SIG-M5 (cell line): ENCODE results near the gene PRRC2B.
"Not testable (repeated sequence)": the region's sequence is repeated elsewhere in the genome, so short reads cannot be mapped to it uniquely, and the experiment has no call there.

Experiments used
- DNase-seq: peaks from one replicate; lab custom pipeline; 2025; lab: John Stamatoyannopoulos, UW

PRRC2B gene

DNA sequence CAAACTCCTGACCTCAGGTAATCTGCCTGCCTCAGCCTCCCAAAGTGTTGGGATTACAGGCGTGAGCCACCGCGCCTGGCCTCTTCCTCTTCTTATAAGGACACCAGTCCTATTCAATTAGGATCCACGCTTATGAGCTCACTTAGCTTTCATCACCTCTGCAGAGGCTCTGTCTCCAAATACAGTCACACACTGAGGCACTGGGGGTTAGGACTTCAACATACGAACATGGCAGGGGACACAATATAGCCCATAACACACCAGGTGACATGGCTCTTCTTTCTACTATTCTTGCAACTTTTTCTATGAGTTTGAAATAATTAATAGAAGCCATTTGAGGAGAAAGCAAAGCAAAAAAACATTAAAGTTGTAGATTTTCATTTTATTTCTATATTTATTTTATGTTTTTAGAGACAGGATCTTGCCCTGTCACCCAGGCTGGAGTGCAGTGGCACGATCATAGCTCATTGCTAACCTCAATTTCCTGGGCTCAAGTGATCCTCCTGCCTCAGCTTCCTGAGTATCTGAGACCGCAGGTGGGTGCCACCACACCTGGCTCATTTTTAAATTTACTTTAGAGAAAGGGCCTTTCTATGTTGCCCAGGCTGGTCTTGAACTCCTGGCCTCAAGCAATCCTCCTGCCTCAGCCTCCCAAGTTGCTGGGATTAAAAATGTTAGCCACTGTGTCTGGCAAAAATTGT lies 145.5 kb downstream of the PRRC2B start:
- no peak for DNase-seq

DNA sequence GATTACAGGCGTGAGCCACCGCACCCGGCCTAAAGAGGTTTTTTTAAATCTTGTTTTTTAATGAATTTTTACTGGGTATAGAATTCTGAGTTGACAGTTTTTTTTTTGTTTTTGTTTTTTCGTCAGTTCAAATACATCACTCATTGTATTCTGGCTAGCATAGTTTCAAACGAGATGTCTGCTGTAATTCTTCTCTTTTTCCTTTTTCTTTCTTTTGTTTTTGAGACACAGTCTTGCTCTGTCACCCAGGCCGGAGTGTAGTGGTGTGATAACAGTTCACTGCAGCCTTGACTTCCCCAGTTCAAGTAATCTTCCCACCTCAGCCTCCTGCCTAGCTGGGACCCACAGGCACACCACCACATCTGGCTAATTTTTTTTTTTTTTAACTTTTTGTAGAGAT lies 149.3 kb downstream of the PRRC2B start:
- no peak for DNase-seq

DNA sequence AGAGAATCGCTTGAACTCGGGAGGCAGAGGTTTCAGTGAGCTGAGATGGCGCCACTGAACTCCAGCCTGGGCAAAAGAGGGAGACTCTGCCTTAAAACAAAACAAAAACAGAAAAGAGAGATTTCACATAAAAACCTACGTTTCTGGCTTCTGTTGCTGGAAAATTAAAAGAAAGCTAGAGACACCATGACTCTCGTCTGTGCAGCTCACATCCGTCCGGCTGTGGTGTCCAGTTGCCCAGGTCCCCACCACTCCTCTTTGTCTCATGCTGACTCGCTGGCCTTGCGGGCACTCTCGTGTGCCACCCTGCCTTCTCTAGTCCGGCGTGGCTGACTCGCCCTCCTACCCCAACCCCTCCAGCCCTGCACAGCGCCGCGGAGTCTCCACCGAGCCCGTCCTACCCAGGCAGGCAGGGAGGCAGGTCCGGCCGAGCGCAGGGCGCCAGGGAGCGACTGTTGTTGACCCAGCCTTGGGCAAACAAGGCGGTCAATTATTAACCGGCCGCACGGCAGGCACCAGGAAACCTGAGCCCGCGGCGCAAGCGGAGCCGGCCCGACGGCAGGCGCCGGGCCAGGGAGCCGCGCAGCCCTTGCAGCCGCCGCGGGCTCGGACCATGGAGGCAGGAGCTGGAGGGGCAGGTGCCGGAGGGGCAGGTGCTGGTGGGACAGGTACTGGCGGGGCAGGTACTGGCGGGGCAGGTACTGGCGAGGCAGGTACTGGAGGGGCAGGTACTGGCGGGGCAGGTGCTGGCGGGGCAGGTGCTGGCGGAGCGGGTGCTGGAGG lies 151.3 kb downstream of the PRRC2B start, which contains the start of gene PRRT1B:
Gene PRRT1B (plus strand): TSS at position 521 of the 783 bp plus-strand sequence. CDS start 93 bp downstream, at position 614.
- no peak for DNase-seq

- DNase-seq = no peak
Measured at GRCh38 chr9:131545786-131546335, 152.0 kb downstream of the PRRC2B start.

DNA sequence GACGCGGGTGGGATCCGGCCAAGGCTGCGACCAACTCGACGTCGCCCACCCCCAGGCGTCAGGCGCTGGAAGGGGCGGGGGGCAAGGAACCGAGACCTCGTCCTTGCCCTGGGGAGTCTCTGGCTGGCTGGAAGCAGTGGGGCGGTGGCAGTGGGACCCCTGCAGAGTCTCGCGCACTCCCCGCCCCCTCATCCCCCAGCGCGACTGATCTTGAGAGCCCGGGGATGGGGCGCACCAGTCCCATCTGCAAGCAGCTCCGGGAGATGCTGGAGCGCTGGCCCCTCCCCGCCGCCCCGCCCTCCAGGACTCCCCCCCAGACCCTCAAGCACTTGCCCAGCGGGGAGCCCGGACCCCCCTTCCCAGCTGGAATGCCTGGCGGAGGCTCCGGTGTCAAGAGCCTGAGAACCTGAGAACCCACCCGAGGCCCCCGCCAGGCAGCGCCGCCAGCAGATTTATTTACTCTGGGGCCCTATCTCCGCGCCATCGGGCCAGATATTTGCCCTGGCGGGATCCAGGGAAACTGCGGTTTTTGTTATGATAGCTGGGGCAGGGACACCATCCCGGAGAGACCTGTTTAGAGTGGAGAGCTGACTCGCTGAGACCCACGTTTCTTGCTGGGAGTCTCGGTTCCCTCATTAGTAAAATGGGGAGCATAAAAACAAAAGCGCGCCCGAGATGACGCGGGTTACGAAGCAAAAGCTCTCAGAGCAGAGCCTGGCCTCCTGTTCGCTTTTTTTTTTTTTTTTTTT lies 152.6 kb downstream of the PRRC2B start:
- DNase-seq = no peak

DNA sequence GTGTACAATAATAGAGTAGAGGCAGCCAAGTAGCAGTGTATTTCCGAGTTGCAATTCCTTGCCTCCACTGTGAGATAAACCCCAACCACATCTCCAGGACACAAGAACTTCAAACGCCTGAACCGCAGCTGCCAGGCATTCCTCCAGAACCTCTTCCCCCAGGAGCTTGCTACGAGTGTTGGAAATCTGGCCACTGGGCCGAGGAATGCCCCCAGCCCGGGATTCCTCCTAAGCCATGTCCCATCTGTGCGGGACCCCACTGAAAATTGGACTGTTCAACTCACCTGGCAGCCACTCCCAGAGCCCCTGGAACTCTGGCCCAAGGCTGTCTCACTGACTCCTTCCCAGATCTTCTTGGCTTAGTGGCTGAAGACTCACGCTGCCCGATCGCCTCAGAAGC lies 155.3 kb downstream of the PRRC2B start:
- not testable (repeated sequence) for DNase-seq
